HepG2 (cell line): ENCODE measurements around the gene C2orf15. TPM values are rescaled to one million over a fixed set of nuclear protein-coding genes. Genes with fewer than 3 reads are reported as not detected.

Experiments
- FOXJ3 ChIP-seq: sonication (generic); formaldehyde crosslinking; IDR thresholded peaks from 2 replicates; pipeline ENCODE4 v1.4.0; 2020; ENCODE audit warnings: missing genetic modification reagents, mild to moderate bottlenecking, borderline replicate concordance
- IRX3 ChIP-seq: sonication (generic); formaldehyde crosslinking; IDR thresholded peaks from 2 replicates; pipeline ENCODE4 v1.8.1; 2023; ENCODE audit warnings: mild to moderate bottlenecking, low read depth, missing genetic modification reagents, borderline replicate concordance
- RARA ChIP-seq: IDR thresholded peaks from 2 replicates; pipeline ENCODE4 v1.6.1; 2016; ENCODE audit warnings: missing genetic modification reagents, missing compliant biosample characterization
- ZNF253 ChIP-seq: sonication (generic); formaldehyde crosslinking; IDR thresholded peaks from 2 replicates; pipeline ENCODE4 v1.8.0; 2022; ENCODE audit warnings: mild to moderate bottlenecking, missing genetic modification reagents, borderline replicate concordance
- ZSCAN12 ChIP-seq: sonication (generic); formaldehyde crosslinking; IDR thresholded peaks from 2 replicates; pipeline ENCODE4 v1.9.0; 2021; ENCODE audit warnings: mild to moderate bottlenecking, missing genetic modification reagents
- polyA plus RNA-seq, 8 experiments: library from polyadenylated mRNA; depleted of rRNA in 3 of 8; stranded (reverse) in 7 of 8; unstranded in 1 of 8; fragments of >200 nt; fragmentation: Illumina TruSeq in 4 of 8; extraction: Trizol in 4 of 8; gene quantifications; 2 replicates each; pipeline versions ENCODE4 v1.2.1 to v1.2.3, GENCODE V29; 2011 to 2016; ENCODE audit warnings: low read depth in 4 of 8, missing spikeins in 1 of 8, mixed read lengths in 1 of 8; ENCODE audit not compliant: insufficient read depth in 1 of 8
- total RNA-seq, 5 experiments: library from RNA; depleted of rRNA; stranded (reverse); fragments of >200 nt; fragmentation: Illumina TruSeq; extraction: Trizol; gene quantifications; 2 replicates each; pipeline ENCODE4 v1.2.3, GENCODE V29; 2016; ENCODE audit warnings: low read depth in 1 of 5
- TF ChIP-seq, protein P1 (sequence below): sonication (generic); formaldehyde crosslinking; IDR thresholded peaks from 2 replicates; pipeline ENCODE4 v1.4.0; 2020; ENCODE audit warnings: missing genetic modification reagents, borderline replicate concordance
- TF ChIP-seq, protein P2 (sequence below): sonication (generic); formaldehyde crosslinking; IDR thresholded peaks from 2 replicates; pipeline ENCODE4 v1.8.1; 2023; ENCODE audit warnings: mild to moderate bottlenecking, missing genetic modification reagents
- TF ChIP-seq, protein P3 (sequence below): fragments of 450-650 bp; IDR thresholded peaks from 2 replicates; pipeline ENCODE4 v1.6.1; 2017
- TF ChIP-seq, protein P4 (sequence below): sonication (generic); formaldehyde crosslinking; conservative IDR thresholded peaks from 2 replicates; pipeline ENCODE4 v1.4.0; 2020; ENCODE audit warnings: missing genetic modification reagents
- TF ChIP-seq, protein P5 (sequence below): sonication (generic); formaldehyde crosslinking; IDR thresholded peaks from 2 replicates; pipeline ENCODE4 v1.4.0; 2020; ENCODE audit warnings: mild to moderate bottlenecking, missing genetic modification reagents
- TF ChIP-seq, protein P6 (sequence below): sonication (generic); formaldehyde crosslinking; IDR thresholded peaks from 2 replicates; pipeline ENCODE4 v1.5.1; 2020; ENCODE audit warnings: mild to moderate bottlenecking, missing genetic modification reagents, moderate library complexity
- TF ChIP-seq, protein P7 (sequence below): sonication (generic); formaldehyde crosslinking; conservative IDR thresholded peaks from 2 replicates; pipeline ENCODE4 v1.4.0; 2020; ENCODE audit warnings: missing genetic modification reagents
- TF ChIP-seq, protein P8 (sequence below): sonication (generic); formaldehyde crosslinking; IDR thresholded peaks from 2 replicates; pipeline ENCODE4 v1.4.0; 2020; ENCODE audit warnings: mild to moderate bottlenecking, missing genetic modification reagents

Gene C2orf15
- total and polyA plus RNA-seq, 2 of the 13 experiments (the other 11 are each of a cell fraction or from before 2014, with no cell fraction given), result 5.5 to 8.3 TPM

DNA sequence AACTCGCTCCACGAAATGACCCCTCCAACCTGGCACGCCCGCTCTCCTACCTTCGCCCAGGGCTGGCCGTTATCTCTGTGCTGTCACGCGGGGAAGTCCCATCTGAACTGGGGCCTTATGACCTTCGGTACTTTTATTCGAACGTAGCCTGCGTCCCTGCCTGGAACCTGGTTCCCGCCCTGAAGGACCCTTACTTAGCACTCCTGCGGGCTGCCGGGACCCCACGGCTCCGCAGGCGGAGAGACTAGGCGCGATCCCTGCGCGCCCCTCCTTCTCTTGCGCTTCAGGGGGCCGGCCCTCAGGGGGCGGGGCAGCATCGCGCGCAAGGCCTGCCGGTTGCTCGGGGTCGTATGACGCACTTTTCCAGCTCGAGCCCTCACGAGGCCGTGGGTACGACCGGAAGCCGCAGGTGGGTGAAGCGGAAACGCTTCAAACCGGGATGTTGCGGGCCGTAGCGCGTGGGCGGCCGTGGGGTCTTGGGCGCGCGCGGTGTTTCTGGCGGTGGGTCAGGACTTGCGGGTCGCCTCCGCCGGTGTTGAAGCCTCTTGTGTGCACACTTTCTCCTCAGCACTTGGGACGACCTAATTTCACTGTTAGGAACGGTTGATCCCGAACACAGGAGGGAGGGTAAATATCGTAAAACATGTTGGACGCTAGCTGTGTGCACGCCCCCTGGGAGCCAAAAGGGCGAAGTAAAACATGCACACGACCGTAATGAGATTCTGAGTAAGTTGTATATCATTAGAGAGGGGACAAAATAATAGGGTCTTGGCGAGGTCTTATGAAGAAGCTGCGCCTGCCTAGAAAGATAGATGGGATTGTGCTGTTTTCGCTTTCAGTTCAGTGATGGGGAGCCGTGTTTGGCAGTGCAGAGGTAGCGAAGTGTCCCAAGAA, 13.4 kb downstream of the C2orf15 start, which contains the start of the genes LIPT1 and TSGA10 (continued):
- TF ChIP-seq, protein P1, sequence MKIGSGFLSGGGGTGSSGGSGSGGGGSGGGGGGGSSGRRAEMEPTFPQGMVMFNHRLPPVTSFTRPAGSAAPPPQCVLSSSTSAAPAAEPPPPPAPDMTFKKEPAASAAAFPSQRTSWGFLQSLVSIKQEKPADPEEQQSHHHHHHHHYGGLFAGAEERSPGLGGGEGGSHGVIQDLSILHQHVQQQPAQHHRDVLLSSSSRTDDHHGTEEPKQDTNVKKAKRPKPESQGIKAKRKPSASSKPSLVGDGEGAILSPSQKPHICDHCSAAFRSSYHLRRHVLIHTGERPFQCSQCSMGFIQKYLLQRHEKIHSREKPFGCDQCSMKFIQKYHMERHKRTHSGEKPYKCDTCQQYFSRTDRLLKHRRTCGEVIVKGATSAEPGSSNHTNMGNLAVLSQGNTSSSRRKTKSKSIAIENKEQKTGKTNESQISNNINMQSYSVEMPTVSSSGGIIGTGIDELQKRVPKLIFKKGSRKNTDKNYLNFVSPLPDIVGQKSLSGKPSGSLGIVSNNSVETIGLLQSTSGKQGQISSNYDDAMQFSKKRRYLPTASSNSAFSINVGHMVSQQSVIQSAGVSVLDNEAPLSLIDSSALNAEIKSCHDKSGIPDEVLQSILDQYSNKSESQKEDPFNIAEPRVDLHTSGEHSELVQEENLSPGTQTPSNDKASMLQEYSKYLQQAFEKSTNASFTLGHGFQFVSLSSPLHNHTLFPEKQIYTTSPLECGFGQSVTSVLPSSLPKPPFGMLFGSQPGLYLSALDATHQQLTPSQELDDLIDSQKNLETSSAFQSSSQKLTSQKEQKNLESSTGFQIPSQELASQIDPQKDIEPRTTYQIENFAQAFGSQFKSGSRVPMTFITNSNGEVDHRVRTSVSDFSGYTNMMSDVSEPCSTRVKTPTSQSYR (CRISPR knock-in tag), result 0 out of 2 replicates have a peak, but pooled peaks have one; percentile 13
- TF ChIP-seq, protein P2, sequence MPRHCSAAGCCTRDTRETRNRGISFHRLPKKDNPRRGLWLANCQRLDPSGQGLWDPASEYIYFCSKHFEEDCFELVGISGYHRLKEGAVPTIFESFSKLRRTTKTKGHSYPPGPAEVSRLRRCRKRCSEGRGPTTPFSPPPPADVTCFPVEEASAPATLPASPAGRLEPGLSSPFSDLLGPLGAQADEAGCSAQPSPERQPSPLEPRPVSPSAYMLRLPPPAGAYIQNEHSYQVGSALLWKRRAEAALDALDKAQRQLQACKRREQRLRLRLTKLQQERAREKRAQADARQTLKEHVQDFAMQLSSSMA, result peak; percentile 92; the same call in 1 of the 2 replicates
- TF ChIP-seq, protein P3, sequence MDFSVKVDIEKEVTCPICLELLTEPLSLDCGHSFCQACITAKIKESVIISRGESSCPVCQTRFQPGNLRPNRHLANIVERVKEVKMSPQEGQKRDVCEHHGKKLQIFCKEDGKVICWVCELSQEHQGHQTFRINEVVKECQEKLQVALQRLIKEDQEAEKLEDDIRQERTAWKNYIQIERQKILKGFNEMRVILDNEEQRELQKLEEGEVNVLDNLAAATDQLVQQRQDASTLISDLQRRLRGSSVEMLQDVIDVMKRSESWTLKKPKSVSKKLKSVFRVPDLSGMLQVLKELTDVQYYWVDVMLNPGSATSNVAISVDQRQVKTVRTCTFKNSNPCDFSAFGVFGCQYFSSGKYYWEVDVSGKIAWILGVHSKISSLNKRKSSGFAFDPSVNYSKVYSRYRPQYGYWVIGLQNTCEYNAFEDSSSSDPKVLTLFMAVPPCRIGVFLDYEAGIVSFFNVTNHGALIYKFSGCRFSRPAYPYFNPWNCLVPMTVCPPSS, result no peak
- TF ChIP-seq, protein P4, sequence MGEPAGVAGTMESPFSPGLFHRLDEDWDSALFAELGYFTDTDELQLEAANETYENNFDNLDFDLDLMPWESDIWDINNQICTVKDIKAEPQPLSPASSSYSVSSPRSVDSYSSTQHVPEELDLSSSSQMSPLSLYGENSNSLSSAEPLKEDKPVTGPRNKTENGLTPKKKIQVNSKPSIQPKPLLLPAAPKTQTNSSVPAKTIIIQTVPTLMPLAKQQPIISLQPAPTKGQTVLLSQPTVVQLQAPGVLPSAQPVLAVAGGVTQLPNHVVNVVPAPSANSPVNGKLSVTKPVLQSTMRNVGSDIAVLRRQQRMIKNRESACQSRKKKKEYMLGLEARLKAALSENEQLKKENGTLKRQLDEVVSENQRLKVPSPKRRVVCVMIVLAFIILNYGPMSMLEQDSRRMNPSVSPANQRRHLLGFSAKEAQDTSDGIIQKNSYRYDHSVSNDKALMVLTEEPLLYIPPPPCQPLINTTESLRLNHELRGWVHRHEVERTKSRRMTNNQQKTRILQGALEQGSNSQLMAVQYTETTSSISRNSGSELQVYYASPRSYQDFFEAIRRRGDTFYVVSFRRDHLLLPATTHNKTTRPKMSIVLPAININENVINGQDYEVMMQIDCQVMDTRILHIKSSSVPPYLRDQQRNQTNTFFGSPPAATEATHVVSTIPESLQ (CRISPR knock-in tag), result 0 out of 2 replicates have a peak, but pooled peaks have one; percentile 49
- peak; percentile 98 for TF ChIP-seq IRX3 (CRISPR knock-in tag)
- TF ChIP-seq ZSCAN12, result no peak
- TF ChIP-seq, protein P5, sequence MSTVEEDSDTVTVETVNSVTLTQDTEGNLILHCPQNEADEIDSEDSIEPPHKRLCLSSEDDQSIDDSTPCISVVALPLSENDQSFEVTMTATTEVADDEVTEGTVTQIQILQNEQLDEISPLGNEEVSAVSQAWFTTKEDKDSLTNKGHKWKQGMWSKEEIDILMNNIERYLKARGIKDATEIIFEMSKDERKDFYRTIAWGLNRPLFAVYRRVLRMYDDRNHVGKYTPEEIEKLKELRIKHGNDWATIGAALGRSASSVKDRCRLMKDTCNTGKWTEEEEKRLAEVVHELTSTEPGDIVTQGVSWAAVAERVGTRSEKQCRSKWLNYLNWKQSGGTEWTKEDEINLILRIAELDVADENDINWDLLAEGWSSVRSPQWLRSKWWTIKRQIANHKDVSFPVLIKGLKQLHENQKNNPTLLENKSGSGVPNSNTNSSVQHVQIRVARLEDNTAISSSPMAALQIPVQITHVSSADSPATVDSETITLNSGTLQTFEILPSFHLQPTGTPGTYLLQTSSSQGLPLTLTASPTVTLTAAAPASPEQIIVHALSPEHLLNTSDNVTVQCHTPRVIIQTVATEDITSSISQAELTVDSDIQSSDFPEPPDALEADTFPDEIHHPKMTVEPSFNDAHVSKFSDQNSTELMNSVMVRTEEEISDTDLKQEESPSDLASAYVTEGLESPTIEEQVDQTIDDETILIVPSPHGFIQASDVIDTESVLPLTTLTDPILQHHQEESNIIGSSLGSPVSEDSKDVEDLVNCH, result peak; percentile 82
- TF ChIP-seq, protein P6, sequence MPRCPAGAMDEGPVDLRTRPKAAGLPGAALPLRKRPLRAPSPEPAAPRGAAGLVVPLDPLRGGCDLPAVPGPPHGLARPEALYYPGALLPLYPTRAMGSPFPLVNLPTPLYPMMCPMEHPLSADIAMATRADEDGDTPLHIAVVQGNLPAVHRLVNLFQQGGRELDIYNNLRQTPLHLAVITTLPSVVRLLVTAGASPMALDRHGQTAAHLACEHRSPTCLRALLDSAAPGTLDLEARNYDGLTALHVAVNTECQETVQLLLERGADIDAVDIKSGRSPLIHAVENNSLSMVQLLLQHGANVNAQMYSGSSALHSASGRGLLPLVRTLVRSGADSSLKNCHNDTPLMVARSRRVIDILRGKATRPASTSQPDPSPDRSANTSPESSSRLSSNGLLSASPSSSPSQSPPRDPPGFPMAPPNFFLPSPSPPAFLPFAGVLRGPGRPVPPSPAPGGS (CRISPR knock-in tag), result peak; percentile 100
- TF ChIP-seq RARA (CRISPR knock-in tag), result peak; percentile 69
- TF ChIP-seq ZNF253 (CRISPR knock-in tag), result peak; percentile 81; the same call in 1 of the 2 replicates
- TF ChIP-seq, protein P7, sequence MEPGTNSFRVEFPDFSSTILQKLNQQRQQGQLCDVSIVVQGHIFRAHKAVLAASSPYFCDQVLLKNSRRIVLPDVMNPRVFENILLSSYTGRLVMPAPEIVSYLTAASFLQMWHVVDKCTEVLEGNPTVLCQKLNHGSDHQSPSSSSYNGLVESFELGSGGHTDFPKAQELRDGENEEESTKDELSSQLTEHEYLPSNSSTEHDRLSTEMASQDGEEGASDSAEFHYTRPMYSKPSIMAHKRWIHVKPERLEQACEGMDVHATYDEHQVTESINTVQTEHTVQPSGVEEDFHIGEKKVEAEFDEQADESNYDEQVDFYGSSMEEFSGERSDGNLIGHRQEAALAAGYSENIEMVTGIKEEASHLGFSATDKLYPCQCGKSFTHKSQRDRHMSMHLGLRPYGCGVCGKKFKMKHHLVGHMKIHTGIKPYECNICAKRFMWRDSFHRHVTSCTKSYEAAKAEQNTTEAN (CRISPR knock-in tag), result peak; percentile 95
- TF ChIP-seq, protein P8, sequence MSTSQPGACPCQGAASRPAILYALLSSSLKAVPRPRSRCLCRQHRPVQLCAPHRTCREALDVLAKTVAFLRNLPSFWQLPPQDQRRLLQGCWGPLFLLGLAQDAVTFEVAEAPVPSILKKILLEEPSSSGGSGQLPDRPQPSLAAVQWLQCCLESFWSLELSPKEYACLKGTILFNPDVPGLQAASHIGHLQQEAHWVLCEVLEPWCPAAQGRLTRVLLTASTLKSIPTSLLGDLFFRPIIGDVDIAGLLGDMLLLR, result peak; percentile 90; the same call in 1 of the 2 replicates
- TF ChIP-seq FOXJ3 (CRISPR knock-in tag), result peak; percentile 59; the same call in 1 of the 2 replicates
